Nephron progenitor cell (in vitro differentiated cells): ENCODE measurements around the gene COL13A1.

Experiments used
- DNase-seq: peaks from one replicate; pipeline ENCODE4 v3.0.0; 2021
- H3K27ac Mint-ChIP-seq: 2 replicates; pipeline ENCODE4 v1.8.0; 2021; ENCODE audit warnings: mild to moderate bottlenecking, moderate library complexity, mixed read lengths
- H3K27me3 Mint-ChIP-seq: 2 replicates; pipeline ENCODE4 v1.8.0; 2021; ENCODE audit warnings: mild to moderate bottlenecking, low read depth, mixed read lengths; ENCODE audit not compliant: poor library complexity
- H3K36me3 Mint-ChIP-seq: 2 replicates; pipeline ENCODE4 v1.8.0; 2021; ENCODE audit warnings: low read depth, mixed read lengths
- H3K4me1 Mint-ChIP-seq: 2 replicates; pipeline ENCODE4 v1.8.0; 2021; ENCODE audit warnings: mixed read lengths
- H3K4me3 Mint-ChIP-seq: 2 replicates; pipeline ENCODE4 v1.8.0; 2021; ENCODE audit warnings: mild to moderate bottlenecking, moderate library complexity, mixed read lengths
- H3K9me3 Mint-ChIP-seq: 2 replicates; pipeline ENCODE4 v1.8.0; 2021; ENCODE audit warnings: mild to moderate bottlenecking, moderate library complexity, mixed read lengths
- TF ChIP-seq, protein P1 (sequence below): fragments of 200-600 bp; sonication (generic); IDR thresholded peaks from 2 replicates; pipeline ENCODE4 v1.5.0; 2021; ENCODE audit warnings: antibody characterized with exemption

Gene COL13A1

GRCh38 chr10:69943292-69943820, 141.7 kb downstream of the COL13A1 start:
- Mint-ChIP-seq H3K9me3 (peaks cover 25% of the 10 kb centered on the region), H3K4me1 (no peaks in the 10 kb centered on the region), H3K36me3 (peaks cover 24% of the 10 kb centered on the region), H3K27me3 (peaks cover 8% of the 10 kb centered on the region), H3K27ac (no peak overlapping the region), H3K4me3 (no peak overlapping the region)
- TF ChIP-seq, protein P1, sequence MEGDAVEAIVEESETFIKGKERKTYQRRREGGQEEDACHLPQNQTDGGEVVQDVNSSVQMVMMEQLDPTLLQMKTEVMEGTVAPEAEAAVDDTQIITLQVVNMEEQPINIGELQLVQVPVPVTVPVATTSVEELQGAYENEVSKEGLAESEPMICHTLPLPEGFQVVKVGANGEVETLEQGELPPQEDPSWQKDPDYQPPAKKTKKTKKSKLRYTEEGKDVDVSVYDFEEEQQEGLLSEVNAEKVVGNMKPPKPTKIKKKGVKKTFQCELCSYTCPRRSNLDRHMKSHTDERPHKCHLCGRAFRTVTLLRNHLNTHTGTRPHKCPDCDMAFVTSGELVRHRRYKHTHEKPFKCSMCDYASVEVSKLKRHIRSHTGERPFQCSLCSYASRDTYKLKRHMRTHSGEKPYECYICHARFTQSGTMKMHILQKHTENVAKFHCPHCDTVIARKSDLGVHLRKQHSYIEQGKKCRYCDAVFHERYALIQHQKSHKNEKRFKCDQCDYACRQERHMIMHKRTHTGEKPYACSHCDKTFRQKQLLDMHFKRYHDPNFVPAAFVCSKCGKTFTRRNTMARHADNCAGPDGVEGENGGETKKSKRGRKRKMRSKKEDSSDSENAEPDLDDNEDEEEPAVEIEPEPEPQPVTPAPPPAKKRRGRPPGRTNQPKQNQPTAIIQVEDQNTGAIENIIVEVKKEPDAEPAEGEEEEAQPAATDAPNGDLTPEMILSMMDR: no peak
- DNase-seq: no peak

DNA sequence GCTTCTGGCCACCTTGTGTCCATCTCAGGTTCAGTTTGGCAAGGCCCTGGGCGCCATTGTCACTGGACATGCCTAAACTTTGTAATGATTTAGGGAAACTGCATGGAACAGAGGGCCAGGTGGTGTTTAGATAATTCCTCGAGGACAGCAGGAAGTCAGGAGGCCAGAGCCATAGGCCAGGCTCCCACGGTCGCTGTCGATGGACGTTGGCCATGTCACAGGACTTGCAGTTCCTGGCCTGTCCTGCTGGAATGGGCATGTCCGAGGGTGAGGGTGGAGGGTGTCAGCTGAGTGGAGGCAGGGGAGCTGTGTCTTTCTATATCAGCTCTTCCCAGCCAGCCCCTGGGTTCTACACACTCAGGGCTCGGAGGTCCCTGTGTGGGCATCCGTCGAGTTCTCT, 143.1 kb downstream of the COL13A1 start:
- no peak overlapping the region for H3K27ac Mint-ChIP-seq
- H3K4me1 Mint-ChIP-seq: no peaks in the 10 kb centered on the region
- H3K9me3 Mint-ChIP-seq: peaks cover 25% of the 10 kb centered on the region
- peaks cover 8% of the 10 kb centered on the region for H3K27me3 Mint-ChIP-seq
- no peak for DNase-seq
- TF ChIP-seq, protein P1: no peak
- H3K4me3 Mint-ChIP-seq: no peak overlapping the region
- H3K36me3 Mint-ChIP-seq: peaks cover 24% of the 10 kb centered on the region

GRCh38 chr10:69948261-69948660, 146.6 kb downstream of the COL13A1 start:
- H3K27ac Mint-ChIP-seq: no peak overlapping the region
- no peaks in the 10 kb centered on the region for H3K9me3 Mint-ChIP-seq
- H3K36me3 Mint-ChIP-seq: peaks cover 5% of the 10 kb centered on the region
- peaks cover 5% of the 10 kb centered on the region for H3K27me3 Mint-ChIP-seq
- no peak for DNase-seq
- TF ChIP-seq, protein P1: no peak
- no peak overlapping the region for H3K4me3 Mint-ChIP-seq
- peaks cover 9% of the 10 kb centered on the region for H3K4me1 Mint-ChIP-seq

DNA sequence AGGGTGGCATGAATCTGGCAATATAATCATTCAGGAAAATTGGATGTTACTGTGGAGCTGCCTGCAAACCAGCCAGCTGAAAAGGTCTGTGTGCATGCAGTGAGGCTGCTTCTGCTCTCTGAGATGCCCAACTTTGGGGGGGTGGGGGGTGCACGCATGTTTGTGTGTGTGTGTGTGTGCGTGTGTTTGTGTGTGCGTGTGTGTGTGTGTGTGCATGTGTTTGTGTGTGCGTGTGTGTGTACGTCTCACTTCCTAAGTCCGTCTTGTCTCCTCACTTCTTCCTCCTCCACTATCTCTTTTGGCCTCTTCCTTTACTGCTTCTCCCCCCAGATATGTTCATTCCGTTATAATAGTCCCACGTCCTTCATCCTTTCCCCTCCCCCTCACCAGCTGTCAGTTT, 148.1 kb downstream of the COL13A1 start:
- no peak for DNase-seq
- TF ChIP-seq, protein P1: no peak
- peak overlapping the region; percentile 57 for H3K27ac Mint-ChIP-seq
- H3K4me3 Mint-ChIP-seq: no peak overlapping the region
- H3K27me3 Mint-ChIP-seq: peaks cover 5% of the 10 kb centered on the region
- peaks cover 14% of the 10 kb centered on the region for H3K4me1 Mint-ChIP-seq
- H3K36me3 Mint-ChIP-seq: peaks cover 5% of the 10 kb centered on the region
- H3K9me3 Mint-ChIP-seq: no peaks in the 10 kb centered on the region

DNA sequence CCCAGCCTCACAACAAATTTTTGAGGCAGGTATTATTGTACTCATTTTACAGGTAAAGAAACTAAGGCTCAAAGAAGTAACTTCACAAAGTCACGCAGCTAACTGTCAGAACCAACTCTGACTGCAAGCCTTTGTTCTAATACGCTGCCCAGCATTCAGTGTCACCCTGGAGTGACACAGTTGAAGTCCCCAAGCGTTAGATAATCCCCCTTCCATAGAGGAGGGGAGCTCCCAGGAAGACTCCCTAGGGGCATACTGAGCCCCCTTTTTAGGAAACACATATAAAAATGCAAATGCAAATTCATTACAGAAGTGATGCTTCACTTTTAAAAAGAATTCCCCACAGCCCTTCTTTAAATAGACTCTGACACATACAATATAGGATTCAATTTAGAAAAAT, 150.0 kb downstream of the COL13A1 start:
- Mint-ChIP-seq H3K27ac (no peak overlapping the region), H3K36me3 (peaks cover 5% of the 10 kb centered on the region)

More for the DNA sequence above, 150.0 kb downstream of the COL13A1 start:
- Mint-ChIP-seq H3K27me3 (peaks cover 5% of the 10 kb centered on the region), H3K4me3 (no peak overlapping the region), H3K9me3 (no peaks in the 10 kb centered on the region), H3K4me1 (peaks cover 14% of the 10 kb centered on the region)
- no peak for DNase-seq
- TF ChIP-seq, protein P1: no peak
